ENCODE measurements around the gene SKI. TPM values are rescaled to one million over a fixed set of nuclear protein-coding genes. Genes with fewer than 3 reads are reported as not detected.

SKI gene
- total and polyA plus RNA-seq, 8 donors: 55.8 to 89.0 (median 73.9) TPM

DNA sequence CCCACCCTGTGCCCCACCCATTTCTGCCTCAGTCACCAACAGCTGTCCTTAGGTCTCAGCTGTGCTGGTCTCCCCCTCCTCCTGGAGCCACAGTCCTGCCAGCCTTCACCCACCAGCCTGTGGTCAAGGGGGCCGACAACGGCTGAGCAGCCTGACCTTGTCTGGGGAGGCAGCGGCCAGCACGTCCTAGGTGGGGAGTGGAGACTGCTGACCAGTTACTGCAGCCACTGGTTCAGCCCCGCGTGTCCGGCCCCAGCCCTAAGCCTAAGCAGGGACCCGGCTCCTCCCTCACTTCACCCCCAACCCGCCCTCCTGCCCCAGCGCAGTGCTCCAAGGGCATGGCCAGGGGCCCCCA lies 84.0 kb downstream of the SKI start:
- TF ChIP-seq, protein P1, sequence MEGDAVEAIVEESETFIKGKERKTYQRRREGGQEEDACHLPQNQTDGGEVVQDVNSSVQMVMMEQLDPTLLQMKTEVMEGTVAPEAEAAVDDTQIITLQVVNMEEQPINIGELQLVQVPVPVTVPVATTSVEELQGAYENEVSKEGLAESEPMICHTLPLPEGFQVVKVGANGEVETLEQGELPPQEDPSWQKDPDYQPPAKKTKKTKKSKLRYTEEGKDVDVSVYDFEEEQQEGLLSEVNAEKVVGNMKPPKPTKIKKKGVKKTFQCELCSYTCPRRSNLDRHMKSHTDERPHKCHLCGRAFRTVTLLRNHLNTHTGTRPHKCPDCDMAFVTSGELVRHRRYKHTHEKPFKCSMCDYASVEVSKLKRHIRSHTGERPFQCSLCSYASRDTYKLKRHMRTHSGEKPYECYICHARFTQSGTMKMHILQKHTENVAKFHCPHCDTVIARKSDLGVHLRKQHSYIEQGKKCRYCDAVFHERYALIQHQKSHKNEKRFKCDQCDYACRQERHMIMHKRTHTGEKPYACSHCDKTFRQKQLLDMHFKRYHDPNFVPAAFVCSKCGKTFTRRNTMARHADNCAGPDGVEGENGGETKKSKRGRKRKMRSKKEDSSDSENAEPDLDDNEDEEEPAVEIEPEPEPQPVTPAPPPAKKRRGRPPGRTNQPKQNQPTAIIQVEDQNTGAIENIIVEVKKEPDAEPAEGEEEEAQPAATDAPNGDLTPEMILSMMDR (IDR thresholded peaks at IDR 0.05): no peak
- intact Hi-C loops (cut with DNase I): loop anchor here in 1 of 2 donors (10.0 kb wide), 1 partner anchor 77 kb away; no protein-coding TSS in a partner anchor
- H3K36me3 ChIP-seq: peaks cover 0 to 30% of the 10 kb centered on the region in 2 donors
- ATAC-seq (no peak), DNase-seq (no peak)
- peaks cover 27 to 66% of the 10 kb centered on the region in 2 donors for H3K4me1 ChIP-seq
- no peaks in the 10 kb centered on the region for H3K9me3 ChIP-seq
- peak overlapping the region in 1 of 2 donors; percentile 86 for H3K27ac ChIP-seq
- H3K4me3 ChIP-seq: no peak overlapping the region
- H3K27me3 ChIP-seq: peaks cover 0 to 35% of the 10 kb centered on the region in 2 donors

DNA sequence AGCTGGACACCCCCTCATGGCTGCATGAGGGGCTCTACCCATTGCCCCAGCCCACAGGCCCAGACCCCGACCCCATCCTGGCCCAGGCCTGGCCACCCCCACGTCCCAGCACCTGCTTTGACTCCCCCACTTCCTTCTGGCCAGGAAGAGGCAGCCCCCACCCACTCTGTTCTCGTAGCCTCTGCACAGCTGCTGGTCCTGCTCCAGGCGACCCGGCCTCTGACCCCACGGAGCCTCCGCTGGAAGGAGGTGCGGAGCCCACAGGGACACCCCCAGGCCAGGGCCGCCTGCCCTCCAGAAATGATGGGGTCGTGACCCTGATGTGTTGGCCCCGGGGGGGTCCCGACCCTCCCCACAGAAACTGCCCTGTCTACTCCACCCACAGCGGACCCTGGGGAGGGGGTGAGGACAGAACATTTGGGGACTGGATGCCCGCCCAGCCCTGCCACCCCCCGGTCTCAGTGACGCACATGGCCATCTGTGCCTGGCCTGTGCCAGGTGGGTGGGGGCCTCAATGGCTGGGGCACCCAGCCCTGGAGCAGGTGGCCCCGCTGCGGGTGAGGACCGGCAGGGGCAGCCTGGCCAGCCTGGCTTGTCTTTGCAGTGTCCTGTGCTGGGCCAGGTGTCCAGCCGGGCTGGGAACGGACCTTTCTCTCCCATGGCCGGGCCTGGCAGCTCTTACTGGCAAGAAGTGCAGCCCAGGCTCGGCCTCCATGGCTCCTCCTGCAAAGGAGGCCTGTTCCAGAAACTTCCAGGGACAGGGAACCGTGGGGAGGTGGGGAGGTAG lies 84.6 kb downstream of the SKI start:
- intact Hi-C loops (cut with DNase I): loop anchor here in 1 of 2 donors (10.0 kb wide), 1 partner anchor 78 kb away; no protein-coding TSS in a partner anchor
- no peak for ATAC-seq
- TF ChIP-seq, protein P1 (IDR thresholded peaks at IDR 0.05): no peak

DNA sequence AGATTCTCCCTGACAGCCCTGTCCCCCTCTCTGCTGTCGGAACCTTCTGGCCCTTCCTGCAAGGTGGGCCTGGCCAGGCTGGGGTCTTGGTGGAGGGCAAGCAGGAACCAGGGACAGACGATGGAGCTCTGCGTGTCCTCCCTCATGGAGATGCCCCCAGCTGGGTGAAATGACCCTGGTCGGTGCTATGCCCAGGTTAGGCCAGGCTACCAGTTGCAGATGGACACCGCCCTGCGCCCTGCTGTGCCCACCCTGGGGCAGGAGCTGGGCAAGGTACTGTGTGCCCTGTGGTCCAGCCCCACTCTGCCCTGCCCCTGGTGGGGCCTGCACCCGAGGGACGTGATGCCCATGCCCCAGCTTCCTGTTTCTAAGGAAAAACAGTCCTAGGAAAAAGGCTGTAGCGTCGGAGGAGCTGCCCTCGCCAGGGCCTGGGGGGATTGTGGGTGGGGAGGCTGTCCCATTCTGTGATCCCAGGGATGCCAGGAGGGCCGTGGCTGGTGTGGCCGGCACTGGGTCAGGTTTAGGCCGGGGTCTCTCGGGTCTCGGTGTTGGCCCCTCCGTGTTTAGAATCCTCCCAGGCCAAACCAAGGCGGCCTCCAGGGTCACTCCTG lies 85.6 kb downstream of the SKI start:
- TF ChIP-seq, protein P1 (IDR thresholded peaks at IDR 0.05): no peak
- intact Hi-C loops (cut with DNase I): loop anchor here in 1 of 2 donors (10.0 kb wide), 1 partner anchor 79 kb away; no protein-coding TSS in a partner anchor
- ATAC-seq: no peak
- peak overlapping the region in 1 of 2 donors; percentile 53 for H3K4me3 ChIP-seq
- no peak for DNase-seq
- no peaks in the 10 kb centered on the region for H3K9me3 ChIP-seq
- H3K36me3 ChIP-seq: peaks cover 0 to 14% of the 10 kb centered on the region in 2 donors
- peaks cover 0 to 35% of the 10 kb centered on the region in 2 donors for H3K27me3 ChIP-seq
- H3K27ac ChIP-seq: peak overlapping the region; percentile 86 to 92
- peaks cover 27 to 66% of the 10 kb centered on the region in 2 donors for H3K4me1 ChIP-seq

More for the DNA sequence above, 84.6 kb downstream of the SKI start:
- DNase-seq: no peak
- H3K9me3 ChIP-seq: no peaks in the 10 kb centered on the region
- H3K27ac ChIP-seq: peak overlapping the region; percentile 86 to 92
- H3K27me3 ChIP-seq: peaks cover 0 to 35% of the 10 kb centered on the region in 2 donors
- H3K4me1 ChIP-seq: peaks cover 27 to 66% of the 10 kb centered on the region in 2 donors
- no peak overlapping the region for H3K4me3 ChIP-seq
- H3K36me3 ChIP-seq: peaks cover 0 to 25% of the 10 kb centered on the region in 2 donors

DNA sequence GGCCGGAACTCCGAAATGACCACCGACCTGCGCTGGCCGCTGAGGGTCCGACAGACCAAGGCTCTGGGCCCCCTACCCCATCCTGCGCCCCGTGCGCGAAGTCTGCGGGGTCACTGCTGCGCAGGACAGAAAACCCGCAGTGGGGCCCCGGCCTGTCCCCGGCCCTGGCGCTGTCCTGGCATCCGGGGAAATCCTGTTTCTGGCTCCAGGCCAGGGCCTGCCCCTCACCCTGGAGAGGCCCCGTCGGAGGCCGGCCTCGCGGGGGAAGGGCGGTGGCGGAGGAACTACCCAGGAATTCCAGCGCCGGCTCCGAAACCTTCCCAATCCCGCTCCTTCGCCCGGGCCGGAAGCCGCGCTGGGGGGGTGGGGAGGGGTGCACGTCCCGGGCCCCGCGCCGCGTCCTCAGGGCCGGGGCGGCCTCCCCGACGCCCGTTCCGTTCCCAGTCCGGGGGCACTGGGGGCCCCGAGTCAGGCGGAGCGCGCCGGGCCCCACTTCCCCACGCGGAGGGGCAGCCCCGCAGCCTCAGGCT lies 86.2 kb downstream of the SKI start:
- intact Hi-C loops (cut with DNase I): loop anchor here in 1 of 2 donors (10.0 kb wide), 1 partner anchor 80 kb away; no protein-coding TSS in a partner anchor
- ATAC-seq (peak; percentile 36), DNase-seq (peak in 3 of 4 donors; percentile 74 to 87 (median 86))
- H3K9me3 ChIP-seq: no peaks in the 10 kb centered on the region
- peak overlapping the region; percentile 53 to 55 for H3K4me3 ChIP-seq
- peaks cover 0 to 8% of the 10 kb centered on the region in 2 donors for H3K36me3 ChIP-seq
- H3K27ac ChIP-seq: peak overlapping the region; percentile 86 to 92
- TF ChIP-seq, protein P1 (IDR thresholded peaks at IDR 0.05): no peak
- peaks cover 0 to 35% of the 10 kb centered on the region in 2 donors for H3K27me3 ChIP-seq
- peaks cover 27 to 66% of the 10 kb centered on the region in 2 donors for H3K4me1 ChIP-seq
